ENCODE results near the gene SRGAP1. TPM values are rescaled to one million over a fixed set of nuclear protein-coding genes. Genes with fewer than 3 reads are reported as not detected.

SRGAP1 gene
- total and polyA plus RNA-seq, 2 of the 4 experiments (the other 2 are of a cell fraction), result 10.0 to 10.2 TPM

GRCh38 chr12:63815482-63815852 is 29.0 kb upstream of the SRGAP1 start:
- Histone ChIP-seq H3K4me1 (ENCODE audit: control insufficient read depth, insufficient read depth, low read length) (no peaks in the 10 kb centered on the region), H3K9me1 (ENCODE audit: insufficient read depth, low read length) (0 out of 2 replicates have a peak, but pooled peaks cover 2% of the 10 kb centered on the region), H4K5ac (ENCODE audit: low read depth, low read length) (no peak overlapping the region), H3K4me3 (ENCODE audit: insufficient read depth, low read depth, low read length) (no peak overlapping the region), H3K4me2 (ENCODE audit: low read depth, low read length) (no peak overlapping the region), H3K56ac (ENCODE audit: extremely low read depth, insufficient read depth, low read length) (no peak overlapping the region), H2AK9ac (replicated peaks; ENCODE audit: low read depth, low read length, poor library complexity) (no peak overlapping the region), H3K18ac (ENCODE audit: low read depth, low read length) (no peak overlapping the region), H3K79me1 (ENCODE audit: low read depth in 1 of 2, low read length in 2 of 2) (no peaks in the 10 kb centered on the region), H2BK15ac (ENCODE audit: low read depth, low read length) (no peak overlapping the region), H3K4ac (ENCODE audit: low read depth, low read length) (no peak overlapping the region), H2BK5ac (ENCODE audit: low read depth, low read length, poor library complexity, severe bottlenecking) (no peak overlapping the region), H2AFZ (replicated peaks; ENCODE audit: low read length, poor library complexity) (no peak overlapping the region), H2BK20ac (ENCODE audit: low read depth, low read length) (no peak overlapping the region), H3K27me3 (ENCODE audit: control insufficient read depth, insufficient read depth, low read length) (no peaks in the 10 kb centered on the region), H3K23ac (ENCODE audit: low read depth, low read length) (no peak overlapping the region), H2AK5ac (ENCODE audit: low read depth, low read length) (no peak overlapping the region), H2BK120ac (ENCODE audit: low read depth, low read length) (no peak overlapping the region), H3K27ac (ENCODE audit: insufficient read depth, low read length) (no peak overlapping the region), H3K9me3 (ENCODE audit: control insufficient read depth, insufficient read depth, low read length) (peaks cover 3% of the 10 kb centered on the region; the same call in 1 of the 2 replicates), H3K36me3 (ENCODE audit: control insufficient read depth, insufficient read depth, low read length) (no peaks in the 10 kb centered on the region), H4K20me1 (ENCODE audit: insufficient read depth, low read length) (no peaks in the 10 kb centered on the region), H4K91ac (ENCODE audit: insufficient read depth, low read depth, low read length) (no peak overlapping the region), H4K8ac (ENCODE audit: low read depth in 2 of 2, low read length in 2 of 2) (no peak overlapping the region), H3K9ac (ENCODE audit: low read depth, low read length) (no peak overlapping the region), H3K14ac (replicated peaks; ENCODE audit: low read depth, low read length) (no peak overlapping the region)
- dilution Hi-C loops (cut with HindIII; ENCODE audit: low sequenced_read_pairs, unreplicated experiment), result no loop called here
- TF ChIP-seq FOS (IDR thresholded peaks at IDR 0.05; ENCODE audit: low read depth, low read length) (no peak), CEBPB (IDR thresholded peaks at IDR 0.05; ENCODE audit: low read depth, low read length) (no peak), RFX5 (IDR thresholded peaks at IDR 0.05; ENCODE audit: low read depth, low read length) (no peak), MAZ (IDR thresholded peaks at IDR 0.05; ENCODE audit: borderline replicate concordance, low read depth, low read length) (no peak), POLR2A (IDR thresholded peaks at IDR 0.05; ENCODE audit: low read depth, low read length) (no peak), USF2 (IDR thresholded peaks at IDR 0.05; ENCODE audit: low read depth, low read length) (no peak), ELK1 (IDR thresholded peaks at IDR 0.05; ENCODE audit: borderline replicate concordance, low read depth, low read length) (no peak), BHLHE40 (IDR thresholded peaks at IDR 0.05; ENCODE audit: low read depth, low read length) (no peak), RAD21 (IDR thresholded peaks at IDR 0.05; ENCODE audit: low read length) (no peak)
- 40% methylated on average over 1 of the region's 3 CpGs; no CpG with 5 or more reads in 1 of the 2 experiments for WGBS, 2 experiments (ENCODE audit: extremely low coverage in 2 of 2, insufficient read length in 1 of 2)
- no peak for DNase-seq
- intact Hi-C loops (cut with micrococcal nuclease), result no loop called here
- ATAC-seq (ENCODE audit: low read depth), result no peak
- in situ Hi-C loops (cut with MboI; ENCODE audit: low sequenced_read_pairs), result no loop called here
- BruUV-seq (replicated peaks), result no TSS peak
- POLR2A ChIA-PET (ENCODE audit: unreplicated experiment), result no interaction called here
- CTCF ChIA-PET, result interaction anchor here (0.7 kb wide), 1 partner anchor 869 kb away, joined by 3 read pairs; no protein-coding TSS in a partner anchor
